H1 (cell line): Measurements from ENCODE around the gene WDR1. TPM values are rescaled to one million over a fixed set of nuclear protein-coding genes. Genes with fewer than 3 reads are reported as not detected.

Experiments used
- polyA plus RNA-seq, 7 experiments: library from polyadenylated mRNA; depleted of rRNA in 3 of 7; stranded (reverse) in 5 of 7; unstranded in 2 of 7; fragments of >200 nt in 5 of 7; fragments of 200-250 nt in 2 of 7; gene quantifications; 1 replicate in 5 of 7; 2 replicates in 1 of 7; 4 replicates in 1 of 7; pipeline versions ENCODE4 v1.2.1 to v1.2.3, GENCODE V29; 2011 to 2013; ENCODE audit warnings: missing spikeins in 2 of 7, mixed read lengths in 2 of 7
- total RNA-seq: library from RNA; stranded (reverse); fragmentation: NEBNext Ultra II Directional; extraction: Animal tissue kit (Norgen Biotek cat#: 25700); gene quantifications from 2 replicates; pipeline ENCODE4 v1.2.1, GENCODE V29; 2021
- TF ChIP-seq, protein P1 (sequence below): fragments of 300-600 bp; sonication (generic); IDR thresholded peaks from 2 replicates; pipeline ENCODE4 v1.7.1; 2012; ENCODE audit warnings: low read length, moderate library complexity, mild to moderate bottlenecking, inconsistent platforms; ENCODE audit not compliant: insufficient replicate concordance

WDR1 gene
- total and polyA plus RNA-seq, 2 of the 8 experiments (the other 6 are each of a cell fraction or from before 2014, with no cell fraction given) = 315 to 377 TPM

GRCh38 chr4:10028910-10029309 lies 87.7 kb downstream of the WDR1 start (continued):
- TF ChIP-seq, protein P1, sequence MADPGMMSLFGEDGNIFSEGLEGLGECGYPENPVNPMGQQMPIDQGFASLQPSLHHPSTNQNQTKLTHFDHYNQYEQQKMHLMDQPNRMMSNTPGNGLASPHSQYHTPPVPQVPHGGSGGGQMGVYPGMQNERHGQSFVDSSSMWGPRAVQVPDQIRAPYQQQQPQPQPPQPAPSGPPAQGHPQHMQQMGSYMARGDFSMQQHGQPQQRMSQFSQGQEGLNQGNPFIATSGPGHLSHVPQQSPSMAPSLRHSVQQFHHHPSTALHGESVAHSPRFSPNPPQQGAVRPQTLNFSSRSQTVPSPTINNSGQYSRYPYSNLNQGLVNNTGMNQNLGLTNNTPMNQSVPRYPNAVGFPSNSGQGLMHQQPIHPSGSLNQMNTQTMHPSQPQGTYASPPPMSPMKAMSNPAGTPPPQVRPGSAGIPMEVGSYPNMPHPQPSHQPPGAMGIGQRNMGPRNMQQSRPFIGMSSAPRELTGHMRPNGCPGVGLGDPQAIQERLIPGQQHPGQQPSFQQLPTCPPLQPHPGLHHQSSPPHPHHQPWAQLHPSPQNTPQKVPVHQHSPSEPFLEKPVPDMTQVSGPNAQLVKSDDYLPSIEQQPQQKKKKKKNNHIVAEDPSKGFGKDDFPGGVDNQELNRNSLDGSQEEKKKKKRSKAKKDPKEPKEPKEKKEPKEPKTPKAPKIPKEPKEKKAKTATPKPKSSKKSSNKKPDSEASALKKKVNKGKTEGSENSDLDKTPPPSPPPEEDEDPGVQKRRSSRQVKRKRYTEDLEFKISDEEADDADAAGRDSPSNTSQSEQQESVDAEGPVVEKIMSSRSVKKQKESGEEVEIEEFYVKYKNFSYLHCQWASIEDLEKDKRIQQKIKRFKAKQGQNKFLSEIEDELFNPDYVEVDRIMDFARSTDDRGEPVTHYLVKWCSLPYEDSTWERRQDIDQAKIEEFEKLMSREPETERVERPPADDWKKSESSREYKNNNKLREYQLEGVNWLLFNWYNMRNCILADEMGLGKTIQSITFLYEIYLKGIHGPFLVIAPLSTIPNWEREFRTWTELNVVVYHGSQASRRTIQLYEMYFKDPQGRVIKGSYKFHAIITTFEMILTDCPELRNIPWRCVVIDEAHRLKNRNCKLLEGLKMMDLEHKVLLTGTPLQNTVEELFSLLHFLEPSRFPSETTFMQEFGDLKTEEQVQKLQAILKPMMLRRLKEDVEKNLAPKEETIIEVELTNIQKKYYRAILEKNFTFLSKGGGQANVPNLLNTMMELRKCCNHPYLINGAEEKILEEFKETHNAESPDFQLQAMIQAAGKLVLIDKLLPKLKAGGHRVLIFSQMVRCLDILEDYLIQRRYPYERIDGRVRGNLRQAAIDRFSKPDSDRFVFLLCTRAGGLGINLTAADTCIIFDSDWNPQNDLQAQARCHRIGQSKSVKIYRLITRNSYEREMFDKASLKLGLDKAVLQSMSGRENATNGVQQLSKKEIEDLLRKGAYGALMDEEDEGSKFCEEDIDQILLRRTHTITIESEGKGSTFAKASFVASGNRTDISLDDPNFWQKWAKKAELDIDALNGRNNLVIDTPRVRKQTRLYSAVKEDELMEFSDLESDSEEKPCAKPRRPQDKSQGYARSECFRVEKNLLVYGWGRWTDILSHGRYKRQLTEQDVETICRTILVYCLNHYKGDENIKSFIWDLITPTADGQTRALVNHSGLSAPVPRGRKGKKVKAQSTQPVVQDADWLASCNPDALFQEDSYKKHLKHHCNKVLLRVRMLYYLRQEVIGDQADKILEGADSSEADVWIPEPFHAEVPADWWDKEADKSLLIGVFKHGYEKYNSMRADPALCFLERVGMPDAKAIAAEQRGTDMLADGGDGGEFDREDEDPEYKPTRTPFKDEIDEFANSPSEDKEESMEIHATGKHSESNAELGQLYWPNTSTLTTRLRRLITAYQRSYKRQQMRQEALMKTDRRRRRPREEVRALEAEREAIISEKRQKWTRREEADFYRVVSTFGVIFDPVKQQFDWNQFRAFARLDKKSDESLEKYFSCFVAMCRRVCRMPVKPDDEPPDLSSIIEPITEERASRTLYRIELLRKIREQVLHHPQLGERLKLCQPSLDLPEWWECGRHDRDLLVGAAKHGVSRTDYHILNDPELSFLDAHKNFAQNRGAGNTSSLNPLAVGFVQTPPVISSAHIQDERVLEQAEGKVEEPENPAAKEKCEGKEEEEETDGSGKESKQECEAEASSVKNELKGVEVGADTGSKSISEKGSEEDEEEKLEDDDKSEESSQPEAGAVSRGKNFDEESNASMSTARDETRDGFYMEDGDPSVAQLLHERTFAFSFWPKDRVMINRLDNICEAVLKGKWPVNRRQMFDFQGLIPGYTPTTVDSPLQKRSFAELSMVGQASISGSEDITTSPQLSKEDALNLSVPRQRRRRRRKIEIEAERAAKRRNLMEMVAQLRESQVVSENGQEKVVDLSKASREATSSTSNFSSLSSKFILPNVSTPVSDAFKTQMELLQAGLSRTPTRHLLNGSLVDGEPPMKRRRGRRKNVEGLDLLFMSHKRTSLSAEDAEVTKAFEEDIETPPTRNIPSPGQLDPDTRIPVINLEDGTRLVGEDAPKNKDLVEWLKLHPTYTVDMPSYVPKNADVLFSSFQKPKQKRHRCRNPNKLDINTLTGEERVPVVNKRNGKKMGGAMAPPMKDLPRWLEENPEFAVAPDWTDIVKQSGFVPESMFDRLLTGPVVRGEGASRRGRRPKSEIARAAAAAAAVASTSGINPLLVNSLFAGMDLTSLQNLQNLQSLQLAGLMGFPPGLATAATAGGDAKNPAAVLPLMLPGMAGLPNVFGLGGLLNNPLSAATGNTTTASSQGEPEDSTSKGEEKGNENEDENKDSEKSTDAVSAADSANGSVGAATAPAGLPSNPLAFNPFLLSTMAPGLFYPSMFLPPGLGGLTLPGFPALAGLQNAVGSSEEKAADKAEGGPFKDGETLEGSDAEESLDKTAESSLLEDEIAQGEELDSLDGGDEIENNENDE = no peak
